Measurements from ENCODE around the gene EXT2.

DNA sequence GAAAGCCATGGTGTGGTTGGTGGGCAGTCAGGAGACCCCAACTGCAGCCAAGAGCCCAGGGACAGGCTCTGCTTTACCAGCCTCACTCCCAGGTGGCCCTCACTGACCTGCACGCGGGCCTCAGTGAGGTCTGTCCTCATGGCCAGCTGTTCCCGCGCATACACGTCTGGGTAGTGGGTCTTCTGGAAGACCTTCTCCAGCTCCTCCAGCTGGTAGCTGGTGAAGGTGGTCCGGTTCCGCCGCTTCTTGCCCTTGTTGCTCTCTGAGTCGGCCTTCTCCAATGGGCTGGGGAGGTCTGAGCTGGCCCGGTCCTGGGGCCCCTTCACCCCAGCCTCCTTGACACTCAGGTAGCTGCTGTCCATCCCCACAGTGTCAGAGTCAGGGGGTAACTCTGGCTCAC lies 179.8 kb downstream of the EXT2 start:
- TF ChIP-seq, protein P1, sequence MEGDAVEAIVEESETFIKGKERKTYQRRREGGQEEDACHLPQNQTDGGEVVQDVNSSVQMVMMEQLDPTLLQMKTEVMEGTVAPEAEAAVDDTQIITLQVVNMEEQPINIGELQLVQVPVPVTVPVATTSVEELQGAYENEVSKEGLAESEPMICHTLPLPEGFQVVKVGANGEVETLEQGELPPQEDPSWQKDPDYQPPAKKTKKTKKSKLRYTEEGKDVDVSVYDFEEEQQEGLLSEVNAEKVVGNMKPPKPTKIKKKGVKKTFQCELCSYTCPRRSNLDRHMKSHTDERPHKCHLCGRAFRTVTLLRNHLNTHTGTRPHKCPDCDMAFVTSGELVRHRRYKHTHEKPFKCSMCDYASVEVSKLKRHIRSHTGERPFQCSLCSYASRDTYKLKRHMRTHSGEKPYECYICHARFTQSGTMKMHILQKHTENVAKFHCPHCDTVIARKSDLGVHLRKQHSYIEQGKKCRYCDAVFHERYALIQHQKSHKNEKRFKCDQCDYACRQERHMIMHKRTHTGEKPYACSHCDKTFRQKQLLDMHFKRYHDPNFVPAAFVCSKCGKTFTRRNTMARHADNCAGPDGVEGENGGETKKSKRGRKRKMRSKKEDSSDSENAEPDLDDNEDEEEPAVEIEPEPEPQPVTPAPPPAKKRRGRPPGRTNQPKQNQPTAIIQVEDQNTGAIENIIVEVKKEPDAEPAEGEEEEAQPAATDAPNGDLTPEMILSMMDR (conservative IDR thresholded peaks at IDR 0.05; ENCODE audit: low read depth, low read length) = no peak
- TF ChIP-seq EZH2phosphoT487 (IDR thresholded peaks at IDR 0.05; ENCODE audit: borderline replicate concordance, low read length) = no peak
- no peak for TF ChIP-seq EZH2 (IDR thresholded peaks at IDR 0.05; ENCODE audit: low read length, unreplicated experiment)
